IMR-90 (cell line): Measurements from ENCODE around the gene FAU. TPM values are rescaled to one million over a fixed set of nuclear protein-coding genes. Genes with fewer than 3 reads are reported as not detected.

Experiments
- ATAC-seq: fragments of 200-7000 bp; cut with Tn5 transposase; 2 replicates; pipeline ENCODE4 v1.9.1; 2020; ENCODE audit warnings: low read depth, mild to moderate bottlenecking, moderate library complexity
- BruUV-seq: library from RNA; stranded (reverse); fragments of 400-500 nt; replicated peaks from 2 replicates; lab custom pipeline; 2021; lab: Mats Ljungman, UMichigan
- CTCF ChIA-PET: fragments of 300-600 bp; formaldehyde crosslinking; extraction: SDS; loops from one replicate; lab custom pipeline; 2021; ENCODE audit warnings: antibody characterized with exemption; lab: Yijun Ruan, JAX
- POLR2A ChIA-PET: fragments of 300-600 bp; sonication (Branson Sonifier 250); formaldehyde crosslinking; loops from one replicate; lab custom pipeline; 2022; ENCODE audit warnings: antibody characterized with exemption; ENCODE audit not compliant: unreplicated experiment; lab: Charles Lee
- DNase-seq: peaks from one replicate; pipeline ENCODE4 v3.0.0; 2013
- H2AFZ ChIP-seq: replicated peaks from 2 replicates; pipeline ENCODE3; 2013; ENCODE audit warnings: low read length, mild to moderate bottlenecking; ENCODE audit not compliant: poor library complexity
- H2AK5ac ChIP-seq: 2 replicates; pipeline ENCODE4 v1.6.1; 2013; ENCODE audit warnings: low read depth, low read length, inconsistent platforms
- H2AK9ac ChIP-seq: replicated peaks from 2 replicates; pipeline ENCODE3; 2013; ENCODE audit warnings: mild to moderate bottlenecking, low read depth, low read length, moderate library complexity; ENCODE audit not compliant: poor library complexity
- H2BK120ac ChIP-seq: 2 replicates; pipeline ENCODE4 v1.6.1; 2013; ENCODE audit warnings: low read depth, low read length, inconsistent platforms
- H2BK15ac ChIP-seq: 3 replicates; pipeline ENCODE4 v1.6.1; 2013; ENCODE audit warnings: low read depth, low read length, inconsistent platforms
- H2BK20ac ChIP-seq: 2 replicates; pipeline ENCODE4 v1.6.1; 2013; ENCODE audit warnings: low read depth, mild to moderate bottlenecking, inconsistent platforms, low read length, moderate library complexity
- H2BK5ac ChIP-seq: 2 replicates; pipeline ENCODE4 v1.6.1; 2013; ENCODE audit warnings: mild to moderate bottlenecking, low read depth, low read length, inconsistent platforms; ENCODE audit not compliant: poor library complexity, severe bottlenecking
- H3K14ac ChIP-seq: replicated peaks from 2 replicates; pipeline ENCODE4 v1.6.1; 2013; ENCODE audit warnings: low read depth, low read length, inconsistent platforms
- H3K18ac ChIP-seq: 2 replicates; pipeline ENCODE4 v1.6.1; 2013; ENCODE audit warnings: low read depth, low read length, control low read depth
- H3K23ac ChIP-seq: 2 replicates; pipeline ENCODE4 v1.6.1; 2013; ENCODE audit warnings: low read depth, low read length, inconsistent platforms
- H3K27ac ChIP-seq: 2 replicates; pipeline ENCODE4 v1.5.1; 2013; ENCODE audit warnings: mild to moderate bottlenecking, control low read depth, low read length; ENCODE audit not compliant: insufficient read depth
- H3K27me3 ChIP-seq: 2 replicates; pipeline ENCODE4 v1.6.1; 2013; ENCODE audit warnings: low read length; ENCODE audit not compliant: control insufficient read depth, insufficient read depth
- H3K36me3 ChIP-seq: 2 replicates; pipeline ENCODE4 v1.6.1; 2013; ENCODE audit warnings: low read length, mixed read lengths; ENCODE audit not compliant: control insufficient read depth, insufficient read depth
- H3K4ac ChIP-seq: 2 replicates; pipeline ENCODE4 v1.6.1; 2013; ENCODE audit warnings: low read depth, low read length, inconsistent platforms
- H3K4me1 ChIP-seq: 2 replicates; pipeline ENCODE4 v1.6.1; 2013; ENCODE audit warnings: low read length, mixed read lengths; ENCODE audit not compliant: control insufficient read depth, insufficient read depth
- H3K4me2 ChIP-seq: 2 replicates; pipeline ENCODE4 v1.6.1; 2013; ENCODE audit warnings: low read depth, mild to moderate bottlenecking, control low read depth, low read length, moderate library complexity
- H3K4me3 ChIP-seq: 2 replicates; pipeline ENCODE4 v1.5.1; 2013; ENCODE audit warnings: low read depth, mild to moderate bottlenecking, control low read depth, low read length, moderate library complexity; ENCODE audit not compliant: insufficient read depth
- H3K56ac ChIP-seq: 2 replicates; pipeline ENCODE4 v1.6.1; 2013; ENCODE audit warnings: low read length, inconsistent platforms; ENCODE audit not compliant: insufficient read depth; ENCODE audit errors: extremely low read depth
- H3K79me1 ChIP-seq, 2 experiments: 2 replicates each; pipeline ENCODE4 v1.6.1; 2013; ENCODE audit warnings: low read length in 2 of 2, inconsistent platforms in 1 of 2, low read depth in 1 of 2
- H3K9ac ChIP-seq: 2 replicates; pipeline ENCODE4 v1.6.1; 2013; ENCODE audit warnings: low read depth, low read length, control low read depth
- H3K9me1 ChIP-seq: 2 replicates; pipeline ENCODE4 v1.6.1; 2013; ENCODE audit warnings: low read length, inconsistent platforms; ENCODE audit not compliant: insufficient read depth
- H3K9me3 ChIP-seq: 2 replicates; pipeline ENCODE4 v1.6.1; 2013; ENCODE audit warnings: low read length; ENCODE audit not compliant: control insufficient read depth, insufficient read depth
- H4K20me1 ChIP-seq: 2 replicates; pipeline ENCODE4 v1.6.1; 2013; ENCODE audit warnings: low read length, inconsistent platforms; ENCODE audit not compliant: insufficient read depth
- H4K5ac ChIP-seq: 2 replicates; pipeline ENCODE4 v1.6.1; 2013; ENCODE audit warnings: mild to moderate bottlenecking, low read depth, low read length, control low read depth
- H4K8ac ChIP-seq, 2 experiments: 2 replicates each; pipeline ENCODE4 v1.6.1; 2013; ENCODE audit warnings: low read depth in 2 of 2, low read length in 2 of 2, control low read depth in 1 of 2, inconsistent platforms in 1 of 2
- H4K91ac ChIP-seq: 2 replicates; pipeline ENCODE4 v1.6.1; 2013; ENCODE audit warnings: low read depth, low read length, inconsistent platforms; ENCODE audit not compliant: insufficient read depth
- BHLHE40 ChIP-seq: fragments of 150-350 bp; IDR thresholded peaks from 2 replicates; pipeline ENCODE4 v1.6.1; 2016; ENCODE audit warnings: mild to moderate bottlenecking, low read depth, low read length
- CHD1 ChIP-seq: IDR thresholded peaks from 2 replicates; pipeline ENCODE4 v1.6.1; 2012; ENCODE audit warnings: low read depth, low read length, improper control_type of control experiment
- CTCF ChIP-seq: conservative IDR thresholded peaks from 2 replicates; pipeline ENCODE4 v1.5.1; 2012; ENCODE audit warnings: mild to moderate bottlenecking, low read depth, low read length, improper control_type of control experiment
- ELK1 ChIP-seq: fragments of 150-350 bp; IDR thresholded peaks from 2 replicates; pipeline ENCODE4 v1.6.1; 2016; ENCODE audit warnings: low read depth, mild to moderate bottlenecking, low read length, moderate library complexity, borderline replicate concordance
- FOS ChIP-seq: fragments of 150-350 bp; IDR thresholded peaks from 2 replicates; pipeline ENCODE4 v1.6.1; 2016; ENCODE audit warnings: low read depth, low read length
- MAFK ChIP-seq: IDR thresholded peaks from 2 replicates; pipeline ENCODE4 v1.6.1; 2012; ENCODE audit warnings: low read depth, low read length, improper control_type of control experiment
- MXI1 ChIP-seq: IDR thresholded peaks from 2 replicates; pipeline ENCODE4 v1.6.1; 2012; ENCODE audit warnings: low read depth, mild to moderate bottlenecking, low read length, moderate library complexity, borderline replicate concordance
- NFE2L2 ChIP-seq: fragments of 150-350 bp; IDR thresholded peaks from 2 replicates; pipeline ENCODE4 v1.6.1; 2016; ENCODE audit warnings: low read depth, mild to moderate bottlenecking, low read length
- POLR2A ChIP-seq: IDR thresholded peaks from 2 replicates; pipeline ENCODE4 v1.6.1; 2012; ENCODE audit warnings: mild to moderate bottlenecking, low read depth, low read length
- RCOR1 ChIP-seq: IDR thresholded peaks from 2 replicates; pipeline ENCODE4 v1.6.1; 2012; ENCODE audit warnings: mild to moderate bottlenecking, low read length, improper control_type of control experiment; ENCODE audit not compliant: insufficient replicate concordance
- RFX5 ChIP-seq: IDR thresholded peaks from 2 replicates; pipeline ENCODE4 v1.8.0; 2012; ENCODE audit warnings: low read depth, mild to moderate bottlenecking, low read length, moderate library complexity
- USF2 ChIP-seq: fragments of 150-350 bp; IDR thresholded peaks from 2 replicates; pipeline ENCODE4 v1.6.1; 2017; ENCODE audit warnings: mild to moderate bottlenecking, antibody characterized with exemption, low read length, low read depth
- WGBS, 2 experiments: methylation state at CpG; one replicate each; pipeline versions ENCODE4 v1.1.5 to v1.1.7; 2013; ENCODE audit warnings: missing lambda C conversion rate in 2 of 2; ENCODE audit not compliant: insufficient read length in 1 of 2; ENCODE audit errors: extremely low coverage in 2 of 2; 5-methylcytosine and 5-hydroxymethylcytosine counted together
- dilution Hi-C: fragments of 300-500 bp; cut with HindIII; formaldehyde crosslinking; loops from one replicate; pipeline ENCODE4 v1.14.3; 2018; ENCODE audit warnings: low sequenced_read_pairs; ENCODE audit not compliant: unreplicated experiment
- in situ Hi-C: fragments of 300-500 bp; cut with MboI; formaldehyde crosslinking; loops from 3 replicates; pipeline ENCODE4 v1.14.3; 2019; ENCODE audit warnings: low sequenced_read_pairs, inconsistent platforms, mixed read lengths
- intact Hi-C: fragments of 100-400 bp; cut with micrococcal nuclease; formaldehyde crosslinking; loops from 2 replicates; pipeline ENCODE4 v1.10.0; 2022
- polyA plus RNA-seq, 3 experiments: library from polyadenylated mRNA; depleted of rRNA; stranded (reverse); fragments of >200 nt; gene quantifications; 2 replicates each; pipeline ENCODE4 v1.2.3, GENCODE V29; 2012; ENCODE audit warnings: low replicate concordance in 1 of 3
- total RNA-seq: library from RNA; depleted of rRNA; stranded (reverse); fragments of >200 nt; gene quantifications from 2 replicates; pipeline ENCODE4 v1.2.3, GENCODE V29; 2012

FAU gene
- total and polyA plus RNA-seq, 2 of the 4 experiments (the other 2 are of a cell fraction) = 189 to 652 TPM

GRCh38 chr11:65095974-65096806, 25.7 kb downstream of the FAU start, which contains the start of gene VPS51 (continued):
- TF ChIP-seq ELK1 (0 out of 2 replicates have a peak, but pooled peaks have one; percentile 65), RCOR1 (no peak)

GRCh38 chr11:65095427-65095826, 26.5 kb downstream of the FAU start:
- Histone ChIP-seq H2BK5ac (no peak overlapping the region), H3K4ac (peak overlapping the region; percentile 67), H4K20me1 (no peaks in the 10 kb centered on the region), H2BK120ac (no peak overlapping the region), H3K27me3 (no peaks in the 10 kb centered on the region), H3K4me2 (peak overlapping the region; percentile 39; the same call in 1 of the 2 replicates), H4K8ac (peak overlapping the region; percentile 99 to 100), H4K91ac (peak overlapping the region; percentile 59), H3K9ac (peak overlapping the region; percentile 50; the same call in 1 of the 2 replicates), H2BK15ac (no peak overlapping the region), H3K4me1 (no peaks in the 10 kb centered on the region), H3K9me1 (peaks cover 4% of the 10 kb centered on the region; the same call in 1 of the 2 replicates), H3K56ac (no peak overlapping the region), H3K9me3 (no peaks in the 10 kb centered on the region), H4K5ac (peak overlapping the region; percentile 89), H2BK20ac (peak overlapping the region; percentile 10; the same call in 1 of the 2 replicates), H3K14ac (peak overlapping the region; percentile 27; the same call in 1 of the 2 replicates), H3K36me3 (peaks cover 5% of the 10 kb centered on the region; the same call in 1 of the 2 replicates), H2AK5ac (peak overlapping the region; percentile 15), H3K18ac (no peak overlapping the region), H2AFZ (peak overlapping the region; percentile 97), H3K79me1 (peaks cover 10 to 25% of the 10 kb centered on the region in 2 experiments), H2AK9ac (peak overlapping the region; percentile 95), H3K4me3 (no peak overlapping the region), H3K27ac (no peak overlapping the region), H3K23ac (no peak overlapping the region)
- 65% methylated on average over 12 of the region's 22 CpGs; no CpG with 5 or more reads in 1 of the 2 experiments for WGBS, 2 experiments
- in situ Hi-C loops (no loop called here), dilution Hi-C loops (no loop called here), intact Hi-C loops (loop anchor here (5.0 kb wide), 1 partner anchor 178 kb away; the partner anchor contains the start of gene ATG2A)
- ChIA-PET CTCF (no interaction called here), POLR2A (no interaction called here)
- no TSS peak for BruUV-seq
- DNase-seq = no peak
- ATAC-seq = no peak
- TF ChIP-seq NFE2L2 (no peak), FOS (no peak), MAFK (no peak), CHD1 (no peak), RFX5 (no peak), RCOR1 (no peak), POLR2A (no peak), USF2 (no peak), BHLHE40 (no peak), MXI1 (no peak), CTCF (no peak)
